HepG2 (cell line): Measurements from ENCODE around the gene TULP4. TPM values are rescaled to one million over a fixed set of nuclear protein-coding genes. Genes with fewer than 3 reads are reported as not detected.

Source experiments
- ATAC-seq: fragments of 200-7000 bp; cut with Tn5 transposase; 3 replicates; pipeline ENCODE4 v1.9.1; 2020; ENCODE audit warnings: mild to moderate bottlenecking, moderate library complexity
- BruUV-seq: library from RNA; stranded (reverse); fragments of 400-500 nt; replicated peaks from 2 replicates; lab custom pipeline; 2021; lab: Mats Ljungman, UMichigan
- CTCF ChIA-PET: fragments of 300-600 bp; formaldehyde crosslinking; extraction: SDS; loops from one replicate; lab custom pipeline; 2021; ENCODE audit warnings: low total read pairs, inconsistent platforms, low intra/inter-chr PET ratio; lab: Yijun Ruan, JAX
- POLR2A ChIA-PET: fragments of 350-600 bp; sonication (Branson Sonifier 250); formaldehyde crosslinking; loops from one replicate; lab custom pipeline; 2020; ENCODE audit warnings: antibody characterized with exemption, inconsistent platforms; lab: Yijun Ruan, JAX
- DNase-seq: peaks from one replicate; pipeline ENCODE4 v3.0.0-alpha.2; 2015; ENCODE audit warnings: low spot score
- FAIRE-seq: peaks from 3 replicates; lab custom pipeline; 2011; peaks lifted over from hg19 to GRCh38; lab: Jason Lieb, UNC
- H2AFZ ChIP-seq: one replicate; pipeline ENCODE4 v1.6.1; 2011; ENCODE audit warnings: low read length, inconsistent platforms
- H3K27ac ChIP-seq: fragments of 300-600 bp; 3 replicates; pipeline ENCODE4 v1.8.0; 2011; ENCODE audit warnings: mixed run types, mild to moderate bottlenecking, mixed read lengths, low read length, inconsistent platforms; ENCODE audit not compliant: insufficient read depth; ENCODE audit errors: extremely low read length
- H3K27me3 ChIP-seq, 2 experiments: fragments of 200-600 bp in 1 of 2; 2 replicates in 1 of 2; 3 replicates in 1 of 2; pipeline versions ENCODE4 v1.6.0 to v1.8.0; 2011; ENCODE audit warnings: low read length in 2 of 2, mild to moderate bottlenecking in 2 of 2, moderate library complexity in 2 of 2, inconsistent platforms in 1 of 2; ENCODE audit not compliant: insufficient read depth in 2 of 2, control insufficient read depth in 1 of 2
- H3K36me3 ChIP-seq, 2 experiments: fragments of 200-600 bp in 1 of 2; replicated peaks in 1 of 2; 2 replicates in 1 of 2; 3 replicates in 1 of 2; pipeline versions ENCODE4 v1.5.1 to v1.8.0; 2011; ENCODE audit warnings: low read length in 2 of 2, inconsistent platforms in 1 of 2; ENCODE audit not compliant: insufficient read depth in 2 of 2, control insufficient read depth in 1 of 2
- H3K4me1 ChIP-seq: 2 replicates; pipeline ENCODE4 v1.5.1; 2012; ENCODE audit warnings: low read length, inconsistent platforms; ENCODE audit not compliant: insufficient read depth
- H3K4me2 ChIP-seq: 2 replicates; pipeline ENCODE4 v1.6.0; 2011; ENCODE audit warnings: low read depth, low read length, inconsistent platforms
- H3K4me3 ChIP-seq, 3 experiments: fragments of 200-600 bp in 1 of 3; sonication (generic), shearing (Covaris generic) in 1 of 3; replicated peaks in 1 of 3; 2 replicates each; pipeline ENCODE4 v1.5.1; 2011 to 2016; ENCODE audit warnings: low read length in 3 of 3, inconsistent platforms in 2 of 3, low read depth in 2 of 3, mild to moderate bottlenecking in 2 of 3, control low read depth in 1 of 3, mixed read lengths in 1 of 3; ENCODE audit not compliant: insufficient read depth in 1 of 3
- H3K79me2 ChIP-seq: one replicate; pipeline ENCODE4 v1.6.1; 2011; ENCODE audit warnings: low read length, inconsistent platforms; ENCODE audit not compliant: insufficient read depth
- H3K9ac ChIP-seq: 2 replicates; pipeline ENCODE4 v1.6.0; 2011; ENCODE audit warnings: mild to moderate bottlenecking, low read depth, low read length, inconsistent platforms; ENCODE audit not compliant: insufficient read depth
- H3K9me3 ChIP-seq: 2 replicates; pipeline ENCODE4 v1.5.1; 2012; ENCODE audit warnings: mild to moderate bottlenecking, low read length
- H4K20me1 ChIP-seq: 2 replicates; pipeline ENCODE4 v1.6.0; 2011; ENCODE audit warnings: inconsistent platforms, mild to moderate bottlenecking, low read length, moderate library complexity; ENCODE audit not compliant: insufficient read depth
- FOSL2 ChIP-seq: sonication (generic); formaldehyde crosslinking; IDR thresholded peaks from 2 replicates; pipeline ENCODE4 v1.4.0; 2020; ENCODE audit warnings: missing genetic modification reagents
- MED13 ChIP-seq: sonication (generic); formaldehyde crosslinking; IDR thresholded peaks from 2 replicates; pipeline ENCODE4 v1.5.0; 2020; ENCODE audit warnings: missing genetic modification reagents
- PBX3 ChIP-seq: sonication (generic); formaldehyde crosslinking; IDR thresholded peaks from 2 replicates; pipeline ENCODE4 v1.8.1; 2023; ENCODE audit warnings: missing genetic modification reagents, inconsistent platforms, borderline replicate concordance
- RAD51 ChIP-seq: fragments of 450-650 bp; IDR thresholded peaks from 2 replicates; pipeline ENCODE4 v1.6.1; 2016; ENCODE audit warnings: borderline replicate concordance
- SALL1 ChIP-seq: sonication (generic); formaldehyde crosslinking; IDR thresholded peaks from 2 replicates; pipeline ENCODE4 v1.8.0; 2022; ENCODE audit warnings: mild to moderate bottlenecking, missing genetic modification reagents
- ZNF263 ChIP-seq: sonication (generic); formaldehyde crosslinking; IDR thresholded peaks from 2 replicates; pipeline ENCODE4 v1.4.0; 2020; ENCODE audit warnings: missing genetic modification reagents
- ZNF34 ChIP-seq: sonication (generic); formaldehyde crosslinking; IDR thresholded peaks from 2 replicates; pipeline ENCODE4 v1.4.0; 2020; ENCODE audit warnings: mild to moderate bottlenecking, missing genetic modification reagents, borderline replicate concordance
- WGBS: methylation state at CpG from one replicate; pipeline ENCODE4 v1.1.6; 2017; ENCODE audit warnings: low lambda C conversion rate; 5-methylcytosine and 5-hydroxymethylcytosine counted together
- in situ Hi-C: cut with HindIII; loops from 2 replicates; pipeline ENCODE4 v1.10.0; 2017; ENCODE audit warnings: low pct_unique_long_range_greater_than_20kb; ENCODE audit not compliant: extremely low pct_ligation_motif_present
- intact Hi-C: fragments of 100-400 bp; cut with micrococcal nuclease; formaldehyde crosslinking; loops from one replicate; pipeline ENCODE4 v1.10.0; 2022; ENCODE audit not compliant: unreplicated experiment
- polyA plus RNA-seq, 8 experiments: library from polyadenylated mRNA; depleted of rRNA in 3 of 8; stranded (reverse) in 7 of 8; unstranded in 1 of 8; fragments of >200 nt; fragmentation: Illumina TruSeq in 4 of 8; extraction: Trizol in 4 of 8; gene quantifications; 2 replicates each; pipeline versions ENCODE4 v1.2.1 to v1.2.3, GENCODE V29; 2011 to 2016; ENCODE audit warnings: low read depth in 4 of 8, missing spikeins in 1 of 8, mixed read lengths in 1 of 8; ENCODE audit not compliant: insufficient read depth in 1 of 8
- total RNA-seq, 5 experiments: library from RNA; depleted of rRNA; stranded (reverse); fragments of >200 nt; fragmentation: Illumina TruSeq; extraction: Trizol; gene quantifications; 2 replicates each; pipeline ENCODE4 v1.2.3, GENCODE V29; 2016; ENCODE audit warnings: low read depth in 1 of 5

Gene TULP4
- total and polyA plus RNA-seq, 2 of the 13 experiments (the other 11 are each of a cell fraction or from before 2014, with no cell fraction given), result 21.1 to 122 TPM

- Histone ChIP-seq H3K27ac (no peak overlapping the region), H3K4me3 (no peak overlapping the region), H4K20me1 (no peaks in the 10 kb centered on the region), H2AFZ (no peak overlapping the region), H3K79me2 (no peaks in the 10 kb centered on the region), H3K27me3 (no peaks in the 10 kb centered on the region), H3K36me3 (peaks cover 12 to 40% of the 10 kb centered on the region in 2 experiments), H3K4me1 (no peaks in the 10 kb centered on the region), H3K9me3 (no peaks in the 10 kb centered on the region), H3K4me2 (no peak overlapping the region), H3K9ac (no peak overlapping the region)
- WGBS, result 92% methylated on average over 5 of the region's 5 CpGs
- DNase-seq (peak; percentile 20), ATAC-seq (no peak), FAIRE-seq (no peak)
- TF ChIP-seq MED13 (CRISPR knock-in tag) (no peak), RAD51 (no peak), SALL1 (CRISPR knock-in tag) (no peak), PBX3 (peak; percentile 41; the same call in 1 of the 2 replicates), ZNF34 (CRISPR knock-in tag) (no peak), FOSL2 (0 out of 2 replicates have a peak, but pooled peaks have one; percentile 8), ZNF263 (CRISPR knock-in tag) (no peak)
- in situ Hi-C loops, result no loop called here
- CTCF ChIA-PET, result no interaction called here
- POLR2A ChIA-PET, result no interaction called here
- intact Hi-C loops, result no loop called here
- BruUV-seq, result no TSS peak
Measured at GRCh38 chr6:158474961-158475343, 162.7 kb downstream of the TULP4 start.
